ENCODE results near the gene VSIG10.

Gene VSIG10

DNA sequence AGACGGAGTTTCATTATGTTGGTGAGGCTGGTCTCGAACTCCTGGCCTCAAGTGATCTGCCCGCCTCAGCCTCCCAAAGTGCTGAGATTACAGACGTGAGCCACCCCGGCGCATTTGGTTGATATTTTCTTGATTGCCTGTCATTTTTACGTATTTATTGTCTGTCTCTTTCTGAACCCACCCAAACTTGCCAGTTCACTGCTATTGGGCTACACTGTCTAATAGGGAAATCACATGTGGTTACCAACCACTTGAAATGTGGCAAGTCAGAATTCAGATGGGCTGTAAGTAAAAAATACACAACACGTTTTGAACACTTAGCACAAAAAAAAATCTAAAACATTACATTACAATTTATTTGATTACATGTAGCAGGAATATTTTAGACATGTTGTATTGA, 44.9 kb downstream of the VSIG10 start:
- DNase-seq: peak; percentile 43

DNA sequence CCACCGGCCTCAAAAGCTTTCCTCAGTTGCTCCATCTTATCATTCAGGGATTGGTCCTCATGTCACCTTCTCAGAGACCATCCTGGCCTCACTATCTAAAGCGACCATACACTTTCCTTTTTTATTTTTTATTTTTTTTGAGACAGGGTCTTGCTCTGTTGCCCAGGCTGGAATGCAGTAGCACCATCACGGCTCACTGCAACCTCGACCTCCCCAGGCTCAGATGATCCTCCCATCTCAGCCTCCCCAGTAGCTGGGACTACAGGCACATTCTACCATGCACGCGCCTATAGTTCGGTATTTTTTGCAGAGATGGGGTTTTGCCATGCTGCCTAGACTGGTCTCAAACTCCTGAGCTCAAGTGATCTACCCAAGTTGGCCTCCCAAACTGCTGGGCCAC, 45.6 kb downstream of the VSIG10 start:
- DNase-seq: no peak

DNA sequence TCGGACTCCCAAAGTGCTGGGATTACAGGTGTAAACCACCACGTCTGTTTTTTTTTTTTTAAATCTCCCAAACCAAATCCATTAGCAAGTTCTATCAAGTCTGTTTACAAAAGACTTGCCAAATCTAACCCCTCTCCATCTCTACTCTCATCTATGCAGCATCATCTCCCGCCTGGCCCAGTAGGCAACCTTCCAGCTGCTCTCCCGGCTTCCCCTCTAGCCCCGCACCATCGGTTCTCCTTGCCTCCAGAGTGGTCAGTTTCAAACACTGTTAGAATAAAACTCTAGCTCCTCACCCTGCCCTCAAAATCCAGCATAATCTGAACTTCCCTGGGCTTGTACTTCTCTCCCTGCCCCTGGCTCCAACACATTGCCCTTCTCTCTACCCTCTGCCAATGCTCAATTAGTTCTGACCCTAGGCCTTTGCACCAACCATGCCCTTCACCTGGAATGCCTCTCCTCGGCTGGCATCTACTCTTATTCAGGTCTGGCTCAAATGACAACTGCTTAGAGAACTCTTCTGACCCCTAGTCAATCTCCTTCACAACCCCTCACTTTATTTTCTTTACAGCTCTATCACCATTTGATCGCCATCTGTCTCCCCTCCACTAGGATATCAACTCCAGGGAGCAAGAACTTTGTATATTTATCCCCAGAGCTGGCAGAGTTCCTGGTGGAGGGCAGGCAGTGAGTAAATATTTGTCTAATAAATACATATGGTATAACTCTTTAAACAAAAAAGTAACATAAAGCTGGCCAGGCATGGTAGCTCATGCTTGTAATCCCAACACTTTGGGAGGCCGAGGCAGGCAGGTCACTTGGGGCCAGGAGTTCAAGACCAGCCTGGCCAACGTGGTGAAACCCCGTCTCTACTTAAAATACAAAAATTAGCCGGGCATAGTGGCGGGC, 47.7 kb downstream of the VSIG10 start:
- no peak for DNase-seq

DNA sequence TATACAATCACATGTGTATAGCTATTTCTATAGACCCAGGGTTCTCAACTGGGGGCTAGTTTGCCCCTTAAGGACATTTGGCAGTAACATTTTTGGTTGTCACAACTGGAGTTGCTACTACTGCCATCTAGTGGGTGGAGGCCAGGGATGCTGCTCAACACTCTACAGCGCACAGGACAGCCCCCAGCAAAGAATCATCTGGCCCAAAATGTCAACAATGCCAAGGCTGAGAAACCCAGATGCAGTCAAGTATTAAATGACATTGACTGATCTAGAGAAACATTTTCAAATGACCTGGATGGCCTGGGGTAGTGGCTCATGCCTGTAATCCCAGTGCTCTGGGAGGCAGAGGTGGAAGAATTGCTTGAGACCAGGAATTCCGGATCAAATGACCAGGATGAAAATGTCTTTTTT, 48.7 kb downstream of the VSIG10 start:
- DNase-seq: peak; percentile 85

DNA sequence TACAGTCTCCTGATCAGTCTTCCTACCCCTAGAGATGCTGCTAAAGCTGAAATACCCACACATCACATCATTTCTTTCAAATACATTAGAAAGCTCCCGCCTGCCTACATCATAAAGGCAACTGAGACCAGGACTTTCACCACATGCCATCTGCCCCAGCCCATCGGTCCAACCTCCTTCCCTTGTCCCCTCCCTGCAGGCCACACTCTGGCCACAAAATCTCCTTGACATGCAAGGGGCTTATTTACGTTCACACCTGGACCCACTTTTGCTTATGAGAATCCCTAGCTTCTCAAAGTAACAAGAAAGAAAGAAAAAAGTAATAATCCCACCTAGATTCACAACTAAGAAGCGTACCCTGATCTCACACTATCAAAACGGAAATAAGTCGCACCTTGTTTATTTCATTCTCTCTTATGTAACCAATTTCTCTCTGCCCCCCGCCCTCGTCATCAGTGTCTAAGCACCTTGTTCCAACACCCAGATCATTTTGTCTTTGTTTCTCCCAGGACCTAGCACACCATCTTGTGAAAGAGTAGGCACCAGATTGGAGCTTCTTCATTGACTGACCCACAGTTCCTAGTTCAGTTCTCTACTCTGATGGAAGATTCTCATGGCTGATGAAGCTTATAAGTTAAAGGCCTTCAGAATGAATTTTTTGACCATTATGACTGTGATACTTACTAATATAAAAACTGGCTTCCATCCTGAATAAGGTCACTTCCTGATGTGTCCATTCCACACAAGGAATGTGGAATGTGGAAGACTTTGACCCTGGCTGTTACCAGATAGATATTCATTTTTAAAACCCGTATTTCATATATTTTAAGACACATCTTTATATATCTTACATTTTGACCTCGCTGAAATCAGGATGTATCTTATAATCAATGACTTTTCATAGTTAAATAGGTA, 50.5 kb downstream of the VSIG10 start:
- DNase-seq: peak; percentile 56

DNA sequence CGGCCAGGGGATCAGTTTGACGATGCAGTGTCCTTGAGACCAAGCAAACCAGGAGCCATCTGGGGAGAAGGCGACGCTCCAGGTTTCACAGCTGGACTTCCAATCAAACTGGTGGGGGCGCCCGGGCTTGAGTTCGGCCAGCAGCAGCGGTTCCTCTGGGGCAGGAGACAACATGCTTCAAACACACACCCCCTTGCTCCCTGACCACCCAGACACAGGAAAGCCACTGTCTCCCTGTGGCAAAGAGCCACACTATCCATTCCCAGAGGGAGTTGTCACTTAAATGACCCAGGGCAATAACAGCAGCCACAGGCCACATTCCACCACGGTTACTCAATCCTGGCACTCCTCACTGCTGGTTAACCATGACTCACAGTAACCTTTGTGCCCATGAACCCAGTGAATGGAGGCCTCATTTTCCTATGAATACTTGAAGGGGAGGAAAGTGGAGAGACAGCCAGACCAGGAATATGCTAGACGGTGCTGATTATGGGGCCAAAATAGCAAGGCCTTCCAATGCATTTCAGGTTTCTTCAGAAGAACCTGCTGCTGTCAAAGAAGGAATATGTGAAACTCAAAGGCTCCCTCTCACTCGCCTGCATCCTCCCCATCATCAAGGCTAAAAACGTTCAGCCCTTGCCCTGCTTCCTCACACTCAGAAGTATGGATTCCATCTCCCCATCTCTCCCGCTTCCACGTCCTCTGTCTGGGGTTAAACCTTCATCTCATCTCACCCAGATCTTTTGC, 51.3 kb downstream of the VSIG10 start:
- no peak for DNase-seq

DNA sequence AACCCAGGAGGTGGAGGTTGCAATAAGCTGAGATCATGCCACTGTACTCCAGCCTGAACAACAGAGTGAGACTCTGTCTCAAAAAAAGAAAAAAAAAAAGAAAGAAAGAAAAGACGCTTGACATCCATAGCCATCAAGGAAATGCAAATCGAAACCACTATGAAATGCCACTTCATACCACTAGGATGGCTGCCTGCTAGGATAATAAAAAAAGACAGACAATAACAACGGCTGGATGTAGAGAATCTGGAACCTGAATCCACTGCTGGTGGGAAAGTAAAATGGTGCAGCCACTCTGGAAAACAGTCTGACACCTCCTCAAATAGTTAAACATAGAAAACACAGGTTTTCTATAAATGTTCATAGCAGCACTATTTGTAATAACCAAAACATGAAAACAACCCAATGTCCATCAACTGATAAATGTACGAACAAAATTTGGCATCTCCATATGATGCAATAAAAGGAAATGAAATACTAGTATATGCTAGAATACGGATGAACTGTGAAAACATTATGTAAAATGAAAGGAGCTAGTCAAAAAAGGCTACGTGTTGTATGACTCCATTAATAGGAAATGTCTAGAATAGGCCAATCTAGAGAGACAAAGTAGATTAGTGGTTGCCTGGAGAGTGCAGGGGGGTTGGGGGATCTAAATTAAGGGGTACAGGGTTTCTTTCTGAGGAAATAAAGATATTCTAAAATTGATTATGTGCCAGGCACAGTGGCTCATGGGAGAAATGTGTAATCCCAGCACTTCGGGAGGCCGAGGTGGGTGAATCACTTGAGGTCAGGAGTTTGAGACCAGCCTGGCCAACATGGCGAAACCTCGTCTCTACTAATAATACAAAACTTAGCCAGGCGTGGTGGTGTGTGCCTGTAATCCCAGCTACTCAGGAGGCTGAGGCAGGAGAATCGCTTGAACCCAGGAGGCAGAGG, 52.6 kb downstream of the VSIG10 start:
- DNase-seq: no peak

DNA sequence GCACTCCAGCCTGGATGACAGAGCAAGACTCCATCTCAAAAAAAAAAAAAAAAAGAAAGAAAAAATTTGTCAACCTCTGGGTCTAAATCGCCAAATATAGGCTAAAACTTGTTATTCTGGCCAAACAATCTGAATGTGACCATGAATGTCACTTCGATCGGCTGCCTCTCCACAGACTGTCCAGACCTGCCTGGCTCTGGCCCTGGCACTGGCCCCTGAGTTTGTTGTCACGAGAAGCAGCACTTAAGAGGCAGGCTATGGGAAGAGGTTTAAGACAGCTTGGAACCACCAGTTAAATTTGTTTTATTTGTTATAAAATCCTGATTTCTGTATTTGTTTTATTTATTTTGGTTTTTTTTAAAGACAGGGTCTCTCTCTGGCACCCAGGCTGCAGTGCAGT, 57.4 kb downstream of the VSIG10 start:
- no peak for DNase-seq

DNA sequence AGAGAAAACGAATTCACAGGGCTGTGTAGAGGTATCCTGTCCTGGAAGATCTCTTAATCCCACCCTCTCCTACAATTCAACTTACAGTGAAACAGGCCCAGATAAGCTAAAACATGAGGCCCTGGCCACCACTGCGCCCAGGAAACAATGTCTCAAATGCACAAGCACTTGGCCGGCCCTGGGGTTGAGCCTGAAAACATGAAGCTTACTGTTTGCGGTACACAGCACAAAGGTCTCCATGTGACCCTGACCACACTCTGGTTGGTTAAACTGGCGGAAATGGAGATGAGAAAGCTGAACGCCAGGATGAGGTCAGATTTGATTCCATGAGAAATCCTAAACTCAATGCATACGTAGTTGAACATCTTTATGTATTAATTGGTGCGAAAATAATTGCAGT, 59.2 kb downstream of the VSIG10 start:
- no peak for DNase-seq

DNA sequence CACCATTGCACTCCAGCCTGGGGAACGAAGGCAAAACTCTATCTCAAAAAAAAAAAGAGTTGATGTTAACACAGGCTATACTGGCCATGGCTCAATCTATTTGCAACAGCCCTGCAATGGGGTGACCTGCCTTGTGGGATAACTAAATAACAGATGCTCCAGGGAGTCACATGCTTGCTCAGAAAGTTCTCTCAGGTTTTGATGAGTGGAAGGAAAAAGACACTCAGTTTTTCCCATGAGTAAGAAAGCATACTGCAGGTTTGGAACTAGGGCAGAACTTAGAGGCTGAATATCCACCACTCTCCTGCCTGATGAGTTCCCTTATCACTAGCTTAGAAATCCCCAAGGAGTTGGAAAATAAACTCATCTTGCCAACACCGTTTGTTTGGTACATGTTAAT, 59.7 kb downstream of the VSIG10 start:
- no peak for DNase-seq

DNA sequence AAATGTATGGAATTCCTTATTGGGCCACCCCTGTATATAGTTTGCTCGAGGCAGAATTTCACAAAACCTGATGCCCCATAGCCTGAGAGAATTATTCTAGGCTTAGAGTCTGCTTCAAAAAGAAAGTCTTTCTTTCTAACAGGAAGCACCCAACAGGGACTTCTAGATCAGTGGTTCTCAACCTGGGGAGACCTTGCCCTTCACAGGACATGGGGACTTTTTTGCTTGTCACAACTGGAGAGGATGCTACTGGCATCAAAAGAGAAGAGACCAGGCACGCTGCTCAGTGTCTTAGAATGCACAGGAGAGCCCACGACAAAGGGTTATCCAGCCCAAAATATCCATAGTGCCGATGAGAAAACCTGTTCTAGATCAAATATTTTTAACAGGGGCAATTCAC, 61.7 kb downstream of the VSIG10 start:
- no peak for DNase-seq

DNA sequence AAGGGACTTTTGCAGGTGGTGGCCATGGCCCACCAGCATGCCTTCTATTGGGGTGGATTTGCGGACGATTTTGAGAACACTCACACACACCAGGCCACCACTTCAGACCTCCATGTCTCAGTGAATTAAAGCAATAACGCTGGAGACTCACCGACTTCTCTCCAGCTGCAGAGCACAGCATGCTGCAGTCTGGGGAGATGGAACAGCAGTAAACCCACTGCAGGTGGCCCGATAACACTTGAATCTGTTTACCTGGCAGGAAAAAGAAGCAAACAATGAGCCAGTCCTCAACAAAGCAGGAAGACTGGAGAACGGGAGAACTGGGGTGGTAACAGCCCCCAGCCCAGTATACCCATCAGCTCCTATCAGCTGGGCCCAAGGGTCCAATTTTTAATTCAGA, 65.7 kb downstream of the VSIG10 start:
- no peak for DNase-seq

DNA sequence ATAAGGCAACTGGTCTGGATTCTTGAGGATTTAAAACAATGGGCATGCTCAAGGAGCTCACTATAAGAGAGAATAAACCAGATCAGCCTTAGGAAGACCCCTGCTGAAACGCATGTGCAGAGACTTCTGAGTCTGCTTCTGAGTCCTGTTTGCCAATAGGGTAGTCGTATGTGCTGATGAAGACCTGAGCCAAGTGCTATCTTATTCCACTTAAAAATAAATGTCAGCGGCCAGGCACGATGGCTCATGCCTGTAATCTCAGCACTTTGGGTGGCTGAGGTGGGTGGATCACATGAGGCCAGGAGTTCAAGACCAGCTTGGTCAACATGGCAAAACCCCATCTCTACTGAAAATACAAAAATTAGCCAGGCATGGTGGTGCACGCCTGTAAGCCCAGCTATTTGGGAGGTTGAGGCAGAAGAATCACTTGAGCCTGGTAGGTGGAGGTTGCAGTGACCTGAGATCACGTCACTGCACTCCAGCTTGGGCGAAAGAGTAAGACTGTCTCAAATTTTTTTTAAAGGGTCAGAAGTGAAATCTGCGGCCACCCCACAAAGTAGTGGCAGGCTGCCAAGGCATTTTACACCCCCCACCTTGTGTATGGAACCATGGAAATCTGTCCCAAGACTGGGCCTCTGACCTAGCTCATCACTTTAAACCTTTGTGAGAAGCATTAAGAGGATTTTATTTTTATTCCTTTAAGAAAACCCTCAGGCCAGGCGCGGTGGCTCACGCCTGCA, 67.0 kb downstream of the VSIG10 start:
- DNase-seq: no peak

DNA sequence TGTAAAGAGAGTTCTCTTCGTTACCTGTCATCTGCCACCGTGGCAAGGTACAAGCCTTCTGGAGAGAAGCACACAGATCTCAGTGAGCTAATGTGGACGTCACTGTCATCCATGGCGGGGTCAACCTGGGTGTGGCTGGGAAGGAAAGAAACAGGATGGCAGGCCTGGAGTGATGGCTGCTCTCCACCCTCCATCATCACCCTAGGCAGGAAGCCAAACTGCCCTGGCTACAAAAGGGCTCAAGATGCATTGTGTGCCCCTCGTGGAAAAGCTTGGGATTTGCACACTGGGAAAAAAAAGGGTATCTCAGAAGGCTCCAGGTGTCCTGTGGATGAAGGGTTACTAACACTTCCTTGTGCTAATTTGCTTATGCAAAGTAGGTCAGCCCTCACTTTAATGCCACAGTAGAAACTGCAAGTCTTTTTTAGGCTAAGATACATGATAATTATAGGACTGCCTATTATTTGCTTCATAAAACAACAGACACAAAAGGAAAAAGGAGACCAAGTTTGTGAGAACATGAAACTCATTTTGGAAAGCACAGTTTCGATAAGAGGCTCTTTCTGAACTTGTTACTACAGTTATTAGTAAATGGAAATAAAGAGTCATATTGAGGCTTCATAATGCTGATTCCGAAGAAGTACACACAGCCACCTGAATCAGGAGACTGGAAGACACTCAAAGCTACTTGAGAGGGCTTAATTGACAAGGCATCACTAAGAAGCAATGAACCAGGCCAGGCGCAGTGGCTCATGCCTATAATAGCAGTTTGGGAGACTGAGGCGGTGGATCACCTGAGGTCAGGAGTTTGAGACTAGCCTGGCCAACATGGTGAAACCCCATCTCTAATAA, 68.4 kb downstream of the VSIG10 start:
- no peak for DNase-seq

DNA sequence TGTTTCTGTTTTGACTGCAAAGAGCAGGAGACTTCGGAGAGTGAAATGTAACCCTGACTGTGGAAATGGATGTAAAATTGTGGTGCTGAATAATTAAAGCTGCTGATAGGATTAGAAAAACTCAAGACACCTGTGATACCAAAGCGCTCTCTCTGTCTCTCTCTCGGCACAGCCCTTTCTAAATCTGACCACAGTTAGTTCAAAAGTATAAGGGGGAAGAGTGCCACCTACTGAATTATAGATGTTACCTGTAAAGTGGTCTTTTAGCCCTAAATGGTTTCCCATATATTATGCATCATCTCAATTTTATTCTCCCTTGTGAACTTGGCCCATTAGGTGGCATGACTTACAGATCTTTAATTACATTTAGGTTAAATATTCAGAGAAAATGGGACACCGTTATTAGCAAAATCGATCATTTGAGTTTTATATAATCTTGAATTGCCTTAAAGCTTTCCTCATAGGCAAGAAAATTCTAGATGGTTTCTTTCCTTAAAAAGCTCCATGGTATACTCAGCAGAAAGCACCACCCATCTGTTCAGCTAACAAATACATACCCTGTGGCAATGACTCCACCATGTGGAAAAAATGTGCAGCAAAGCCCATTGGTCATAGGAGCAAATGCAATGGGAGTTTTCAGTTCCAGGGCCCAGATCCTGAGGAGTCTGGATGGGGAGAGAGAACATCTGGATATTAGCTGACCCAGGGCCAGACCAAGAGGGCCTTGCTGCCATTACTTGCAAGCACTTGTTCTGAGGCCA, 69.2 kb downstream of the VSIG10 start:
- no peak for DNase-seq

DNA sequence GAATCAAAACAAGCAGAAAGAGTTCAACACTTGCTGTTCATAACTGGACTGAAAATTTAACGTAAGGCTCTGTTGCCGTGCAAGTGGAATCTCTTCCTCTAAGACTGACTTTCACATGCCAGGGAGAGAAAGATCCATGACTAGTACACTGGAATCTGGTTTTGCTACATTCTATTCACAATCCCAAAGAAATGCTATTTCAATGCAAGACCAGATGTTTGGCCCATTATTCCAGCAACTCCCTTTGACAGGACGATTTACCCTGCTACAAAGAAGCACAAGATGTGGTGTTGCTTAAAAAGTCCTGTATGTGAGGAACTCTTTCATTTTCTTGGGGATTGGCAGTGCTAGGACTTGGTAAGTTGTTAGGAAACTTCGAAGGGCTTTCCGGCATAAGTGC, 69.9 kb downstream of the VSIG10 start:
- DNase-seq: no peak

DNA sequence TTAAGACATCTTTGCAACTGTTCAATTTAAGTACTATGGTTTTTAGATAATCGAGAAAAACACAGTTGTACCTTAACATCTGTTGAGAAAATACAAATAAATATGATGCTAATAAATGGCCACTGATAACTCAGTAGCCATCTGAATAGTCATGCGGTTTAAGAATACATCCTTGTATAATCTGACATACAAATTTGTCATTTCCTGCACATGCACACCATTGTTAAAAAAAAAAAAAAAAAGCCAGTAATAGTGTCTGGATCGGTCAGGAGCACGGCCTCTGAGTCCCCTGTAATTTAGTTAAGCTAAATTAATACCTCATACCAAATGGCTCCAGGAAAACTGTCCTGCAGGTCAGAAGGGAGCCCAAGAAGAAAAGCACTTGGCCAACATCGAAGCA, 70.5 kb downstream of the VSIG10 start:
- DNase-seq: no peak

DNA sequence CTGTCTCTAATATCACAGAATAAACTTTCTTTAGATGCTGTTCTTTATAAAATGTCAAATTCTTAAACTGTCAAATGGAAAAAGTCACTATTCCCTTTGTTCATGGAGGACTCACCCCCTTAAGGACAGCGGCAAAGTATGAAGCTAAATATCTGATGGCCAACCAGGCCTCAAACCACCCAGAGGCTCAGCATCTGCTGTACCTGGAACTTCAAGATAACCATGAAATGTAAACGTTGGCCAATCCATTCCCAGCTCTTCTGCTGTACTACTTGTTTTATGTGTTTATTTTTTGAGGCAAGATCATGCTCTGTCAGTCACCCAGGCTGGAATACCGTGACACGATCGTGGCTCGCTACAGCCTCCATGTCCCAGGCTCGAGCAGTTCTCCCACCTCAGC, 71.6 kb downstream of the VSIG10 start:
- no peak for DNase-seq

DNA sequence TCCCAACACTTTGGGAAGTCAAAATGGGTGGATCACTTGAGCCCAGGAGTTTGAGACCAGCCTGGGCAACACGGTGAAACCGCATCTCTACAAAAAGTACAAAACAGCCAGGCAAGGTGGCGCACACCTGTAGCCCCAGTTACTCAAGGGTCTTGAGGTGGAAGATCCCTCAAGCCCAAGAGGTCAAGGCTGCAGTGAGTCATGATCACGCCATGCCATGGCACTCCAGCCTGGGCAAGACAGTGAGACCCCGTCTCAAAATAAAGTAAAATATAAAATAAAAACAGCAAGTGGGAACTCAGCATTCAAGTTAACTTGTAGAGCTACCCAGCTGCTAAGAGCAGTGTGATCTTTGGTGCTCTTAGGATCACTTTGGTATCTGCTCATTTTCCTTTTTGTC, 74.6 kb downstream of the VSIG10 start:
- DNase-seq: no peak

DNA sequence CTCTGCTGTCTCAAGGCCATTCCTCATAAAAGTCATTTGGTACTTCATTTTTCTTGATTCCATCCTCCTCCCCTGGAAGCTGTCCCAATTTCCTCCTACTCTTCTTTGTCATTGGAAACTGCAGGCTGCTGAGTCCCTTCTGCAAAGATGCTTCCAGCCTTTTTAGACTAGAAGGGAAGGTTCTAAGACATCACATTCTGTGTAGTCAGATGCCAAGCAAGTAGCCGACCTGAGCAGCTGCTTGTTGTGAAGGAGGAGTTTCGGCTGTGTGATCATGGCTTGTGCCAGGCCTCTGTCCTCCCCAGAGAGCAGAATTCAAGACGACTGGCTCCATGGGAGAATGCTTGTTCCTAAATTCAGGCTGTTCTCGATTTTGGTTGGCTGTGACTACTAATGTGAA, 78.6 kb downstream of the VSIG10 start:
- DNase-seq: no peak

Measured in CD4-positive, alpha-beta T cell treated with Interleukin-10 for 1 hour (primary cell).